ENCODE results near the gene ACTG2.

Gene ACTG2

GRCh38 chr2:73906847-73907505, 14.2 kb downstream of the ACTG2 start:
- H3K9ac ChIP-seq (ENCODE audit: low read depth, low read length, poor library complexity, severe bottlenecking), result no peak overlapping the region
- no peaks in the 10 kb centered on the region for H3K36me3 ChIP-seq (ENCODE audit: insufficient read depth, low read length)
- H3K79me2 ChIP-seq (ENCODE audit: insufficient read depth, low read length), result no peaks in the 10 kb centered on the region
- H2AFZ ChIP-seq (ENCODE audit: low read length), result no peak overlapping the region
- H3K4me3 ChIP-seq (ENCODE audit: low read length, poor library complexity, severe bottlenecking), result no peak overlapping the region
- no peaks in the 10 kb centered on the region for H4K20me1 ChIP-seq (ENCODE audit: insufficient read depth, low read length, poor library complexity, severe bottlenecking)
- H3K27me3 ChIP-seq (ENCODE audit: insufficient read depth, low read length, poor library complexity, severe bottlenecking), result no peaks in the 10 kb centered on the region
- peaks cover 6% of the 10 kb centered on the region for H3K4me1 ChIP-seq (ENCODE audit: insufficient read depth, low read length, poor library complexity, severe bottlenecking)
- H3K4me2 ChIP-seq (ENCODE audit: low read depth, low read length, poor library complexity, severe bottlenecking), result no peak overlapping the region
- no peaks in the 10 kb centered on the region for H3K9me3 ChIP-seq (ENCODE audit: insufficient read depth, low read depth, low read length)
- no peaks in the 10 kb centered on the region for H3F3A ChIP-seq (ENCODE audit: low read depth)
- no peaks in the 10 kb centered on the region for H3K9me2 ChIP-seq (replicated peaks; ENCODE audit: low read depth, low read length)
- TF ChIP-seq EZH2phosphoT487 (IDR thresholded peaks at IDR 0.05; ENCODE audit: borderline replicate concordance), result no peak
- TF ChIP-seq, protein P1, sequence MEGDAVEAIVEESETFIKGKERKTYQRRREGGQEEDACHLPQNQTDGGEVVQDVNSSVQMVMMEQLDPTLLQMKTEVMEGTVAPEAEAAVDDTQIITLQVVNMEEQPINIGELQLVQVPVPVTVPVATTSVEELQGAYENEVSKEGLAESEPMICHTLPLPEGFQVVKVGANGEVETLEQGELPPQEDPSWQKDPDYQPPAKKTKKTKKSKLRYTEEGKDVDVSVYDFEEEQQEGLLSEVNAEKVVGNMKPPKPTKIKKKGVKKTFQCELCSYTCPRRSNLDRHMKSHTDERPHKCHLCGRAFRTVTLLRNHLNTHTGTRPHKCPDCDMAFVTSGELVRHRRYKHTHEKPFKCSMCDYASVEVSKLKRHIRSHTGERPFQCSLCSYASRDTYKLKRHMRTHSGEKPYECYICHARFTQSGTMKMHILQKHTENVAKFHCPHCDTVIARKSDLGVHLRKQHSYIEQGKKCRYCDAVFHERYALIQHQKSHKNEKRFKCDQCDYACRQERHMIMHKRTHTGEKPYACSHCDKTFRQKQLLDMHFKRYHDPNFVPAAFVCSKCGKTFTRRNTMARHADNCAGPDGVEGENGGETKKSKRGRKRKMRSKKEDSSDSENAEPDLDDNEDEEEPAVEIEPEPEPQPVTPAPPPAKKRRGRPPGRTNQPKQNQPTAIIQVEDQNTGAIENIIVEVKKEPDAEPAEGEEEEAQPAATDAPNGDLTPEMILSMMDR (conservative IDR thresholded peaks at IDR 0.05; ENCODE audit: low read length), result no peak

DNA sequence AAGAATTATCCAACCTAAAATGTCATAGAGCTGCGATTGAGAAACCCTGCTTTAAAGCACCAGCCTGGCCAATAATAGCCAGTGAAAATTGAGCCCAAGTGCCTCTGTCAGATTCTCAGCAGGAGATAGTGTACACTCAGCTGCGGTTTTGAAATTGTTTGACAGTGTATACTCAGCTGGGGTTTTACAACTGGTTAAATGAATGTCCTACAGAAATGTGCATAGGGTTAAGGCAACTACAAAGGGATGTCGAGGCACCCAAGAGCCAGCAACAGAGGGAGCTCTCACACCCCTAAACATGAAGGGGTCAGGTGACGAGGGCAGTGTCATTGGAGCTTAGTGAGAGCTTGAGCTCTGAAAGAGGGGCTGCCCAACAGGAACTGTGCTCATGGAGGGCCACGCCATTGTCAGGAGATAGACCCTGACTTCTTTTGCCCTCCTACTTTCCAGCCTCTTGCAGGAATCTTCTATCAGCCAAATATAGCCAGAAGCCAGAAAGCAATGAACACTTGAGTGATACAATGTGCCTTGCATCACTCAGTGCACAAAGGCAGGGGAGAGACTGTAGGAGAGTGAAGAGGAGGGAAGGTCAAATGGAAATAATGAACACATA, 15.1 kb downstream of the ACTG2 start:
- Histone ChIP-seq H4K20me1 (ENCODE audit: insufficient read depth, low read length, poor library complexity, severe bottlenecking) (no peaks in the 10 kb centered on the region), H3K79me2 (ENCODE audit: insufficient read depth, low read length) (no peaks in the 10 kb centered on the region), H3K9me3 (ENCODE audit: insufficient read depth, low read depth, low read length) (no peaks in the 10 kb centered on the region), H3K9ac (ENCODE audit: low read depth, low read length, poor library complexity, severe bottlenecking) (no peak overlapping the region), H3K27me3 (ENCODE audit: insufficient read depth, low read length, poor library complexity, severe bottlenecking) (no peaks in the 10 kb centered on the region), H3K36me3 (ENCODE audit: insufficient read depth, low read length) (no peaks in the 10 kb centered on the region), H3K9me2 (replicated peaks; ENCODE audit: low read depth, low read length) (no peaks in the 10 kb centered on the region), H3K4me1 (ENCODE audit: insufficient read depth, low read length, poor library complexity, severe bottlenecking) (peaks cover 3% of the 10 kb centered on the region), H3K4me3 (ENCODE audit: low read length, poor library complexity, severe bottlenecking) (no peak overlapping the region), H3F3A (ENCODE audit: low read depth) (no peaks in the 10 kb centered on the region), H2AFZ (ENCODE audit: low read length) (peak overlapping the region; percentile 80), H3K4me2 (ENCODE audit: low read depth, low read length, poor library complexity, severe bottlenecking) (no peak overlapping the region)
- TF ChIP-seq, protein P1 (conservative IDR thresholded peaks at IDR 0.05; ENCODE audit: low read length), result peak; percentile 76
- no peak for TF ChIP-seq EZH2phosphoT487 (IDR thresholded peaks at IDR 0.05; ENCODE audit: borderline replicate concordance)

- Histone ChIP-seq H3K9ac (ENCODE audit: low read depth, low read length, poor library complexity, severe bottlenecking) (no peak overlapping the region), H3F3A (ENCODE audit: low read depth) (no peaks in the 10 kb centered on the region), H3K4me3 (ENCODE audit: low read length, poor library complexity, severe bottlenecking) (no peak overlapping the region), H2AFZ (ENCODE audit: low read length) (no peak overlapping the region), H4K20me1 (ENCODE audit: insufficient read depth, low read length, poor library complexity, severe bottlenecking) (no peaks in the 10 kb centered on the region), H3K9me2 (replicated peaks; ENCODE audit: low read depth, low read length) (no peaks in the 10 kb centered on the region), H3K4me2 (ENCODE audit: low read depth, low read length, poor library complexity, severe bottlenecking) (no peak overlapping the region), H3K27me3 (ENCODE audit: insufficient read depth, low read length, poor library complexity, severe bottlenecking) (no peaks in the 10 kb centered on the region), H3K9me3 (ENCODE audit: insufficient read depth, low read depth, low read length) (no peaks in the 10 kb centered on the region), H3K36me3 (ENCODE audit: insufficient read depth, low read length) (no peaks in the 10 kb centered on the region), H3K79me2 (ENCODE audit: insufficient read depth, low read length) (no peaks in the 10 kb centered on the region), H3K4me1 (ENCODE audit: insufficient read depth, low read length, poor library complexity, severe bottlenecking) (peaks cover 3% of the 10 kb centered on the region)
- TF ChIP-seq, protein P1 (conservative IDR thresholded peaks at IDR 0.05; ENCODE audit: low read length), result no peak
- TF ChIP-seq EZH2phosphoT487 (IDR thresholded peaks at IDR 0.05; ENCODE audit: borderline replicate concordance), result no peak
Measured at GRCh38 chr2:73908689-73909652, 16.2 kb downstream of the ACTG2 start.

Measured in Loucy (cell line).